ENCODE results near the gene ZDHHC11B.

ZDHHC11B gene

DNA sequence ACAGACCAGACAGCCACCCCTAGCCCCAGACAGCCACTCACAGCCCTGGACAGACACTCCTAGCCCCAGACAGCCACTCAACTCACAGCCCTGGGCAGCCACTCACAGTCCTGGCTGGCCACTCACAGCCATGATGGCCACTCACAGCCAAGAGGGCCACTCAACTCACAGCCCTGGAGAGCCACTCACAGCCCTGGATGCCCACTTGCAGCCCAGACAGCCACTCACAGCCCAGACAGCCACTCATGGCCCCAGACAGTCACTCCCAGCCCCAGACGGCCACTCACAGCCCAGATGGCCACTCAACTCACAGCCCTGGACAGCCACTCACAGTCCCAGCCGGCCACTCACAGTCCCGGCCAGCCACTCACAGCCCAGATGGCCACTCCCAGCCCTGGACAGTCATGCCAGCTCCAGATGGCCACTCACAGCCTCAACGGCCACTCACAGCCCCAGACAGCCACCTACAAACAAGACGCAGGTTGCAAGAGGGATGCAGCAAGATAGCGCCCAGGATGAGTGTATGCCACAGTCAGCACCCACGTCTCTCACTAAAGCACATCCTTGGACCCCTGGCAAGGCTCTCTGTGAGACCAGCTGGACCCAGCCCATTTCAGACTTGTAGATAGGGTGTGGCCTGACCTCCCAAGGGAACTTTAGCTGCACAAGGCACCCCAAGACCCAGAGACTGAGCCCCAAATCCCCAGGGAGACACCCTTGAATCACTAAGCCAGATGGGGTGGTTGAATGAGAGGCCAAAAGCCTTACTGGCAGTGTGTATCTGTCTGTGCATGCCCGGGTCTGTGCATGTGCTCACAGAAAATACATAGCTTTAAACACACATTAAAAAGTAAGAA, 22.4 kb downstream of the ZDHHC11B start:
- H3K36me3 Mint-ChIP-seq (ENCODE audit: low read depth) = peaks cover 11% of the 10 kb centered on the region
- no peak overlapping the region for H3K27ac Mint-ChIP-seq
- H3K4me1 Mint-ChIP-seq = peaks cover 8% of the 10 kb centered on the region
- TF ChIP-seq, protein P1, sequence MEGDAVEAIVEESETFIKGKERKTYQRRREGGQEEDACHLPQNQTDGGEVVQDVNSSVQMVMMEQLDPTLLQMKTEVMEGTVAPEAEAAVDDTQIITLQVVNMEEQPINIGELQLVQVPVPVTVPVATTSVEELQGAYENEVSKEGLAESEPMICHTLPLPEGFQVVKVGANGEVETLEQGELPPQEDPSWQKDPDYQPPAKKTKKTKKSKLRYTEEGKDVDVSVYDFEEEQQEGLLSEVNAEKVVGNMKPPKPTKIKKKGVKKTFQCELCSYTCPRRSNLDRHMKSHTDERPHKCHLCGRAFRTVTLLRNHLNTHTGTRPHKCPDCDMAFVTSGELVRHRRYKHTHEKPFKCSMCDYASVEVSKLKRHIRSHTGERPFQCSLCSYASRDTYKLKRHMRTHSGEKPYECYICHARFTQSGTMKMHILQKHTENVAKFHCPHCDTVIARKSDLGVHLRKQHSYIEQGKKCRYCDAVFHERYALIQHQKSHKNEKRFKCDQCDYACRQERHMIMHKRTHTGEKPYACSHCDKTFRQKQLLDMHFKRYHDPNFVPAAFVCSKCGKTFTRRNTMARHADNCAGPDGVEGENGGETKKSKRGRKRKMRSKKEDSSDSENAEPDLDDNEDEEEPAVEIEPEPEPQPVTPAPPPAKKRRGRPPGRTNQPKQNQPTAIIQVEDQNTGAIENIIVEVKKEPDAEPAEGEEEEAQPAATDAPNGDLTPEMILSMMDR (IDR thresholded peaks at IDR 0.05; ENCODE audit: unreplicated experiment in 3 of 3) = no peak
- peaks cover 11% of the 10 kb centered on the region for H3K27me3 Mint-ChIP-seq (ENCODE audit: low read depth)
- peaks cover 5% of the 10 kb centered on the region for H3K9me3 Mint-ChIP-seq
- no peak overlapping the region for H3K4me3 Mint-ChIP-seq

DNA sequence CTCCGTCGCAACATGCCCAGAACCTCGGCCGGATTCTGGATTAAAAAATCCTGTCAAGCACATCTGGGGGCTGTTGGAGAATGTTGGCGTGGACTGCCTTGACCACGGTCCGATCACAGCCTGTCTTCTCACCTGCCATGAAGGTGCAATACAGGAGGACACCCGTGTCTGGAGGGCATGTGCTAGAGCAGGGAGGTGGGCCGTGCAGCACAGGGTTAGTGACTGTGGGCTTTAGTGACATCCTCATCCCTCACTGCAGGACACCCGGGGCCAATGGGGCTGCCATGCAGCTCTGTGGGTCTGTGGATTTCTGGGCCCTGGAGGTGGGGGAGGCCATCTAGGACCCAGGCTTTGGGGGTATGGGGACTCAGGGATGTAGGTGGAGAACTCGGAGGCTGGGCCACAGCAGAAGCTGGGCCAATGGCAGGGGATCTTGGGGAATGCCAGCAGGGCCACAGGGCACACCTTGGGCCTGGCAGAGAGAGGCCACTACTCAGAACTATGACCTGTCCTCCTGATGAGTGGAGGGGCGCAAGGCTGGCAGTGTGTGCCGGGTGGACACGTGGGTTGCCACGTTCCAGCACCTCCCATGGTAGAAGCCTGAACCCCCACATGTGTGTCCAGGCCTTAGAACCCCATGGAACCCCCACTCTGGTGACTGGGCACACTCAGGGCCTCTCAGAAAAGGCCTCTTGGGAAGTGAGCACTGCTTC, 23.3 kb downstream of the ZDHHC11B start:
- Mint-ChIP-seq H3K27ac (no peak overlapping the region), H3K27me3 (ENCODE audit: low read depth) (peaks cover 11% of the 10 kb centered on the region), H3K4me3 (no peak overlapping the region), H3K4me1 (peaks cover 8% of the 10 kb centered on the region), H3K9me3 (peaks cover 5% of the 10 kb centered on the region), H3K36me3 (ENCODE audit: low read depth) (peaks cover 11% of the 10 kb centered on the region)
- TF ChIP-seq, protein P1 (IDR thresholded peaks at IDR 0.05; ENCODE audit: unreplicated experiment in 3 of 3) = no peak

DNA sequence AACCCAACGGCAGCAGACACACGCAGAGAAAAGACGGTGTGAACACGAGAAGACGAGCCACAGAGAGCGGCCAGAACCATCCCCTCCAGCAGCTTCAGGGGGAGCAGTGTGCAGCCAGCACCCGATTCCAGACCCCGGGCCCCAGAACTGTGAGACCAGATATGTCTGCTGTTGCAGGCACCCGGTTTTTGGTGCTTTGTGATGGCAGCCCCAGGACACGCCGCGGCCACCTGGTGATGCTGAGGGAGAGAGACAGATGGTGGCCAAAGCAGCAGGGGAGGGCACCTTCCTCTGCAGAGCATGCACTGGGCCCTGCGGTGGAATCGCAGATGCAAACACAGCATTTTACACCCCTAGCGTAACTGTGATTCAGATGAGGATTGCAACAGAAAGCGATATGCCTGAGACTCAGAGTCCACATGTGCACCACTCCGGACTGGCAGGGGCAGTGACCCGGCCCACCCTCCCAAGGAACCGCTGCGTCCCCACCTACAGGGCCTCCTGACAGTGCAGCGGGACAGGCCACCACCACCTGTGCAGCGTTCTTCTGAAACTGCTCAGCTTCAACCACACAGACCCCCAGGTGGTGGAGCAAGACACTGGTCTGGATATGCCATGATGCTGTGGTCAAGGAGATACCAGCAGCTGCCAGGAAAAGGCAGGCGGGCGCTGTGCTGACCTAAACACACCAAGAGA, 24.0 kb downstream of the ZDHHC11B start:
- H3K9me3 Mint-ChIP-seq = peaks cover 3% of the 10 kb centered on the region
- H3K4me1 Mint-ChIP-seq = peaks cover 8% of the 10 kb centered on the region
- H3K4me3 Mint-ChIP-seq = no peak overlapping the region
- TF ChIP-seq, protein P1 (IDR thresholded peaks at IDR 0.05; ENCODE audit: unreplicated experiment in 3 of 3) = no peak
- H3K27me3 Mint-ChIP-seq (ENCODE audit: low read depth) = peaks cover 11% of the 10 kb centered on the region
- no peak overlapping the region for H3K27ac Mint-ChIP-seq
- H3K36me3 Mint-ChIP-seq (ENCODE audit: low read depth) = peaks cover 5% of the 10 kb centered on the region

DNA sequence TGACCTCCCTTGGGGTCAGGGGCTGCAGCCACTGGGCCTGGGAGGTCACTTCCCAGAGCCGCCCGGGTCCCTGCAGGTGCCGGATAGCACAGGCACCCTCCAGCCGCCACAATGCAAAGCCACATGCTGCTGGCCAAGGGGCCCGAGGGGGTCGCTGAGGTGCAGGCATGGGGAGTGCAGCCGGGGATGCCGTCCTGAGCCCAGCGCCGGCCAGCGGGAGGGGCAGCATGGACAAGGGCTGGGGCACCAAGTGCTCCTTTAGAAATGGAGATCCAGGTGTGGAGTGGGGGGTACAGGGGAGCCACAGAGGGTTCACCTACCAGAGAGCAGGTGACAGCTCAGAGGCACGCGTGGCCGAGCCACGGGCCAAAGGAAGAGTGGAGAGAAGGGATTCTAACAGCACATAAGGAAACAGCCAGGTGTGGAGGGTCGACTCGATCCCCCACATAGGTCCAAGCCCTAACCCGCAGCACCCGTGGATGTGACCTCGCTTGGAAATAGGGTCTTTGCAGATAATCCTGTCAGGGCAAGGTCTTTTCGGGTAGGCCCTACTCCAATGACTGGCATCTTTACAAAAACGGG, 24.7 kb downstream of the ZDHHC11B start:
- no peak overlapping the region for H3K27ac Mint-ChIP-seq
- TF ChIP-seq, protein P1 (IDR thresholded peaks at IDR 0.05; ENCODE audit: unreplicated experiment in 3 of 3) = no peak
- H3K27me3 Mint-ChIP-seq (ENCODE audit: low read depth) = peaks cover 11% of the 10 kb centered on the region
- peaks cover 8% of the 10 kb centered on the region for H3K4me1 Mint-ChIP-seq
- peaks cover 3% of the 10 kb centered on the region for H3K36me3 Mint-ChIP-seq (ENCODE audit: low read depth)
- no peaks in the 10 kb centered on the region for H3K9me3 Mint-ChIP-seq
- H3K4me3 Mint-ChIP-seq = no peak overlapping the region

DNA sequence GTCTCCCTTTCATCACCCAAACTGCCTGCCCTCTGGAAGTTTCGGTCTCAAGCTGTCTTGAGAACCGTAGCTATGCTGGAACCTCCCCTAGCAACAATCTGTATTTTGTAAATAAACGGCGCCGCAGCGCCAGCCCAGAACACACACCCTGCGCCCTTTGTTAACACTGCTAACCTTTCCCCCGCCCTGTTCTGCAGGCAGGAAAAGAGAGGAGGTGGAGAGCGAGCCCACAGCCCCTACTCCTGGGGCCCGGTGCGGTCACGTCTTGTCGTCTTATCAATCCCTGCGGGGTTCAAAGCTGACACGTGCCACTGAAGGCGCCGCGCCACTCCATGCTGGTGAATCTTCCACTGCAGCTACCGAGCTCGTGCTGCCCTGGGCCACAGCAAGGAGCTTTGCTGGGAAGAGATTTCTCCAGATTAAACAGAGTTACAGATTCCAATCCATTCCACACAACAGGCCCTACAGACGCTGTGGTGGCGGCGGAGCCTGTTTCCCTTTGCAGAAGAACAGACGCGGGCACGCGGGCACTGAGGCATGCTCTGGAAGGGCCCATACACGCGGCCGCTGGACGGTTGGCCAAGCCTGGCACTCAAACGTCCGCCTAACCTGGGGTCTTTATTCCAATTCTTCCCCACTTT, 25.3 kb downstream of the ZDHHC11B start:
- Mint-ChIP-seq H3K27me3 (ENCODE audit: low read depth) (peaks cover 14% of the 10 kb centered on the region), H3K4me1 (peaks cover 8% of the 10 kb centered on the region)

More for the DNA sequence above, 25.3 kb downstream of the ZDHHC11B start:
- Mint-ChIP-seq H3K27ac (no peak overlapping the region), H3K36me3 (ENCODE audit: low read depth) (peaks cover 3% of the 10 kb centered on the region), H3K4me3 (no peak overlapping the region), H3K9me3 (no peaks in the 10 kb centered on the region)
- TF ChIP-seq, protein P1 (IDR thresholded peaks at IDR 0.05; ENCODE audit: unreplicated experiment in 3 of 3) = no peak
